HepG2 (cell line): ENCODE measurements around the gene PRSS21. TPM values are rescaled to one million over a fixed set of nuclear protein-coding genes. Genes with fewer than 3 reads are reported as not detected.

Experiments used
- CBX1 ChIP-seq: IDR thresholded peaks from one replicate; pipeline ENCODE4 v1.6.1; 2016; ENCODE audit warnings: antibody characterized with exemption, low read depth
- EED ChIP-seq: sonication (generic); formaldehyde crosslinking; IDR thresholded peaks from 2 replicates; pipeline ENCODE4 v1.5.0; 2020; ENCODE audit warnings: mild to moderate bottlenecking, missing genetic modification reagents
- MED13 ChIP-seq: sonication (generic); formaldehyde crosslinking; IDR thresholded peaks from 2 replicates; pipeline ENCODE4 v1.5.0; 2020; ENCODE audit warnings: missing genetic modification reagents
- NCOA5 ChIP-seq: sonication (generic); formaldehyde crosslinking; IDR thresholded peaks from 2 replicates; pipeline ENCODE4 v1.4.0; 2020; ENCODE audit warnings: missing genetic modification reagents
- NFATC3 ChIP-seq: sonication (generic); formaldehyde crosslinking; IDR thresholded peaks from 2 replicates; pipeline ENCODE4 v1.5.1; 2020; ENCODE audit warnings: mild to moderate bottlenecking, missing genetic modification reagents
- TBL1XR1 ChIP-seq: fragments of 150-350 bp; IDR thresholded peaks from 2 replicates; pipeline ENCODE4 v1.6.1; 2014; ENCODE audit warnings: borderline replicate concordance, low read length; ENCODE audit not compliant: partially characterized antibody
- TSC22D2 ChIP-seq: sonication (generic); formaldehyde crosslinking; IDR thresholded peaks from 2 replicates; pipeline ENCODE4 v1.5.1; 2020; ENCODE audit warnings: missing genetic modification reagents, mild to moderate bottlenecking, borderline replicate concordance
- ZNF264 ChIP-seq: sonication (generic); formaldehyde crosslinking; IDR thresholded peaks from 2 replicates; pipeline ENCODE4 v1.4.0; 2020; ENCODE audit warnings: missing genetic modification reagents
- ZNF619 ChIP-seq: sonication (generic); formaldehyde crosslinking; IDR thresholded peaks from 2 replicates; pipeline ENCODE4 v1.4.0; 2020; ENCODE audit warnings: mild to moderate bottlenecking, missing genetic modification reagents
- ZNF816 ChIP-seq: sonication (generic); formaldehyde crosslinking; IDR thresholded peaks from 2 replicates; pipeline ENCODE4 v1.8.0; 2022; ENCODE audit warnings: missing genetic modification reagents, mild to moderate bottlenecking, borderline replicate concordance
- polyA plus RNA-seq, 8 experiments: library from polyadenylated mRNA; depleted of rRNA in 3 of 8; stranded (reverse) in 7 of 8; unstranded in 1 of 8; fragments of >200 nt; fragmentation: Illumina TruSeq in 4 of 8; extraction: Trizol in 4 of 8; gene quantifications; 2 replicates each; pipeline versions ENCODE4 v1.2.1 to v1.2.3, GENCODE V29; 2011 to 2016; ENCODE audit warnings: low read depth in 4 of 8, missing spikeins in 1 of 8, mixed read lengths in 1 of 8; ENCODE audit not compliant: insufficient read depth in 1 of 8
- total RNA-seq, 5 experiments: library from RNA; depleted of rRNA; stranded (reverse); fragments of >200 nt; fragmentation: Illumina TruSeq; extraction: Trizol; gene quantifications; 2 replicates each; pipeline ENCODE4 v1.2.3, GENCODE V29; 2016; ENCODE audit warnings: low read depth in 1 of 5
- TF ChIP-seq, protein P1 (sequence below): sonication (generic); formaldehyde crosslinking; IDR thresholded peaks from 2 replicates; pipeline ENCODE4 v1.4.0; 2020; ENCODE audit warnings: missing genetic modification reagents
- TF ChIP-seq, protein P2 (sequence below): sonication (generic); formaldehyde crosslinking; IDR thresholded peaks from 2 replicates; pipeline ENCODE4 v1.8.1; 2023; ENCODE audit warnings: missing genetic modification reagents, mild to moderate bottlenecking, borderline replicate concordance
- TF ChIP-seq, protein P3 (sequence below), 2 experiments: sonication (generic) in 1 of 2; formaldehyde crosslinking in 1 of 2; IDR thresholded peaks; 2 replicates each; pipeline versions ENCODE4 v1.4.0 to v1.6.1; 2018 to 2020; ENCODE audit warnings: missing genetic modification reagents in 2 of 2, borderline replicate concordance in 1 of 2, low read depth in 1 of 2, mild to moderate bottlenecking in 1 of 2, missing biosample characterization in 1 of 2
- TF ChIP-seq, protein P4 (sequence below): sonication (generic); formaldehyde crosslinking; IDR thresholded peaks from 2 replicates; pipeline ENCODE4 v1.4.0; 2020; ENCODE audit warnings: missing genetic modification reagents
- TF ChIP-seq, protein P5 (sequence below): sonication (generic); formaldehyde crosslinking; IDR thresholded peaks from 2 replicates; pipeline ENCODE4 v1.5.0; 2020; ENCODE audit warnings: missing genetic modification reagents
- TF ChIP-seq, protein P6 (sequence below): sonication (generic); formaldehyde crosslinking; IDR thresholded peaks from 2 replicates; pipeline ENCODE4; 2020; ENCODE audit warnings: missing genetic modification reagents, mild to moderate bottlenecking, borderline replicate concordance

The PRSS21 gene
- total and polyA plus RNA-seq, 2 of the 13 experiments (the other 11 are each of a cell fraction or from before 2014, with no cell fraction given) = not detected

DNA sequence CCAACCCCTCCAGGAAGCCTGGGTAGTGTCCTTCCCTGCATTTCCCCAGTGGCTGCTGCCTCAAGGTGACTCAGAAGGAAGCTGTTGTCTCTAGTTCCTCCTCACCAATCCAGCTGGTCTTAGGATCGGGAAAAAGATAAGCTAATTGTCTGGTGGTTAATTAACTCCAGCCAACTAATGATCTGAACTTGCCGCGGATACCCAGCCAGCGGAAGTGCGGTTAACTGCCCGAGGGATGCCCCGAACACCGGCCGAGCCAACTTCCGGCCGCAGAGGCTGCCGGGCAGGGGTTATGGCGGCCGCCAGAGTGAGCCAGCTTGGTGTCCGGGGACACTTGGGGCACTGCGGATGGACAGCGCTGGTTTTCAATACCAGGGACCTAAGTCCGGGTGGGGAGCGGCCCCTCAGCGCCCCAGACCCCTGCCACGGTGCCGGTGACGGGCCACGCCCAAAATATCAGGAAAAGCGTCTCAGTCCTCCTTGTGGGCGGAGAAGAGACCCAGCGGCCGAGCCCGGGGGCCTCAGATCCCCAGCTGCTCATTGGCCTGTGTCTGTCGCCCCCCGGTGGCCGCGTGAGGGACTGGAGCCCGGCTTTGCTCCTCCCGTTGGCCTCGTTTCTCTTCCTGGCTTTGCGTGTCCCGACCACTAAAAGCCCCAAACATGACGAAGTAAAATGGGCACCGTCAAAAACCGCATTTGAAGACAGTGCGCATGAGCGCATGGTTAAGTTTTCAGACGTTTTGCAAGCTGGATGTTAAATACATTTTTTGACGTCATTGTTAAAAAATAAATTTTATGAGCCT lies 51.2 kb downstream of the PRSS21 start (continued):
- TF ChIP-seq, protein P1, sequence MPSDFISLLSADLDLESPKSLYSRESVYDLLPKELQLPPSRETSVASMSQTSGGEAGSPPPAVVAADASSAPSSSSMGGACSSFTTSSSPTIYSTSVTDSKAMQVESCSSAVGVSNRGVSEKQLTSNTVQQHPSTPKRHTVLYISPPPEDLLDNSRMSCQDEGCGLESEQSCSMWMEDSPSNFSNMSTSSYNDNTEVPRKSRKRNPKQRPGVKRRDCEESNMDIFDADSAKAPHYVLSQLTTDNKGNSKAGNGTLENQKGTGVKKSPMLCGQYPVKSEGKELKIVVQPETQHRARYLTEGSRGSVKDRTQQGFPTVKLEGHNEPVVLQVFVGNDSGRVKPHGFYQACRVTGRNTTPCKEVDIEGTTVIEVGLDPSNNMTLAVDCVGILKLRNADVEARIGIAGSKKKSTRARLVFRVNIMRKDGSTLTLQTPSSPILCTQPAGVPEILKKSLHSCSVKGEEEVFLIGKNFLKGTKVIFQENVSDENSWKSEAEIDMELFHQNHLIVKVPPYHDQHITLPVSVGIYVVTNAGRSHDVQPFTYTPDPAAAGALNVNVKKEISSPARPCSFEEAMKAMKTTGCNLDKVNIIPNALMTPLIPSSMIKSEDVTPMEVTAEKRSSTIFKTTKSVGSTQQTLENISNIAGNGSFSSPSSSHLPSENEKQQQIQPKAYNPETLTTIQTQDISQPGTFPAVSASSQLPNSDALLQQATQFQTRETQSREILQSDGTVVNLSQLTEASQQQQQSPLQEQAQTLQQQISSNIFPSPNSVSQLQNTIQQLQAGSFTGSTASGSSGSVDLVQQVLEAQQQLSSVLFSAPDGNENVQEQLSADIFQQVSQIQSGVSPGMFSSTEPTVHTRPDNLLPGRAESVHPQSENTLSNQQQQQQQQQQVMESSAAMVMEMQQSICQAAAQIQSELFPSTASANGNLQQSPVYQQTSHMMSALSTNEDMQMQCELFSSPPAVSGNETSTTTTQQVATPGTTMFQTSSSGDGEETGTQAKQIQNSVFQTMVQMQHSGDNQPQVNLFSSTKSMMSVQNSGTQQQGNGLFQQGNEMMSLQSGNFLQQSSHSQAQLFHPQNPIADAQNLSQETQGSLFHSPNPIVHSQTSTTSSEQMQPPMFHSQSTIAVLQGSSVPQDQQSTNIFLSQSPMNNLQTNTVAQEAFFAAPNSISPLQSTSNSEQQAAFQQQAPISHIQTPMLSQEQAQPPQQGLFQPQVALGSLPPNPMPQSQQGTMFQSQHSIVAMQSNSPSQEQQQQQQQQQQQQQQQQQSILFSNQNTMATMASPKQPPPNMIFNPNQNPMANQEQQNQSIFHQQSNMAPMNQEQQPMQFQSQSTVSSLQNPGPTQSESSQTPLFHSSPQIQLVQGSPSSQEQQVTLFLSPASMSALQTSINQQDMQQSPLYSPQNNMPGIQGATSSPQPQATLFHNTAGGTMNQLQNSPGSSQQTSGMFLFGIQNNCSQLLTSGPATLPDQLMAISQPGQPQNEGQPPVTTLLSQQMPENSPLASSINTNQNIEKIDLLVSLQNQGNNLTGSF (CRISPR knock-in tag) = no peak
- peak; percentile 65; the same call in 1 of the 2 replicates for TF ChIP-seq TSC22D2
- no peak for TF ChIP-seq TBL1XR1
- no peak for TF ChIP-seq MED13 (CRISPR knock-in tag)
- TF ChIP-seq, protein P2, sequence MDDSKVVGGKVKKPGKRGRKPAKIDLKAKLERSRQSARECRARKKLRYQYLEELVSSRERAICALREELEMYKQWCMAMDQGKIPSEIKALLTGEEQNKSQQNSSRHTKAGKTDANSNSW = no peak
- TF ChIP-seq, protein P3, sequence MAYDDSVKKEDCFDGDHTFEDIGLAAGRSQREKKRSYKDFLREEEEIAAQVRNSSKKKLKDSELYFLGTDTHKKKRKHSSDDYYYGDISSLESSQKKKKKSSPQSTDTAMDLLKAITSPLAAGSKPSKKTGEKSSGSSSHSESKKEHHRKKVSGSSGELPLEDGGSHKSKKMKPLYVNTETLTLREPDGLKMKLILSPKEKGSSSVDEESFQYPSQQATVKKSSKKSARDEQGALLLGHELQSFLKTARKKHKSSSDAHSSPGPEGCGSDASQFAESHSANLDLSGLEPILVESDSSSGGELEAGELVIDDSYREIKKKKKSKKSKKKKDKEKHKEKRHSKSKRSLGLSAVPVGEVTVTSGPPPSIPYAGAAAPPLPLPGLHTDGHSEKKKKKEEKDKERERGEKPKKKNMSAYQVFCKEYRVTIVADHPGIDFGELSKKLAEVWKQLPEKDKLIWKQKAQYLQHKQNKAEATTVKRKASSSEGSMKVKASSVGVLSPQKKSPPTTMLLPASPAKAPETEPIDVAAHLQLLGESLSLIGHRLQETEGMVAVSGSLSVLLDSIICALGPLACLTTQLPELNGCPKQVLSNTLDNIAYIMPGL (CRISPR knock-in tag; IDR thresholded peaks at IDR 0.05; ENCODE audit: borderline replicate concordance in 1 of 2, low read depth in 1 of 2) = peak; percentile 88 to 93
- TF ChIP-seq NCOA5 = no peak
- TF ChIP-seq ZNF619 (CRISPR knock-in tag) = no peak
- peak; percentile 51; the same call in 1 of the 2 replicates for TF ChIP-seq ZNF816 (CRISPR knock-in tag)
- peak; percentile 94 for TF ChIP-seq EED (CRISPR knock-in tag)
- TF ChIP-seq, protein P4, sequence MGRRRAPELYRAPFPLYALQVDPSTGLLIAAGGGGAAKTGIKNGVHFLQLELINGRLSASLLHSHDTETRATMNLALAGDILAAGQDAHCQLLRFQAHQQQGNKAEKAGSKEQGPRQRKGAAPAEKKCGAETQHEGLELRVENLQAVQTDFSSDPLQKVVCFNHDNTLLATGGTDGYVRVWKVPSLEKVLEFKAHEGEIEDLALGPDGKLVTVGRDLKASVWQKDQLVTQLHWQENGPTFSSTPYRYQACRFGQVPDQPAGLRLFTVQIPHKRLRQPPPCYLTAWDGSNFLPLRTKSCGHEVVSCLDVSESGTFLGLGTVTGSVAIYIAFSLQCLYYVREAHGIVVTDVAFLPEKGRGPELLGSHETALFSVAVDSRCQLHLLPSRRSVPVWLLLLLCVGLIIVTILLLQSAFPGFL = no peak
- TF ChIP-seq CBX1 = peak; percentile 78
- peak; percentile 30; the same call in 1 of the 2 replicates for TF ChIP-seq NFATC3 (CRISPR knock-in tag)
- TF ChIP-seq, protein P5, sequence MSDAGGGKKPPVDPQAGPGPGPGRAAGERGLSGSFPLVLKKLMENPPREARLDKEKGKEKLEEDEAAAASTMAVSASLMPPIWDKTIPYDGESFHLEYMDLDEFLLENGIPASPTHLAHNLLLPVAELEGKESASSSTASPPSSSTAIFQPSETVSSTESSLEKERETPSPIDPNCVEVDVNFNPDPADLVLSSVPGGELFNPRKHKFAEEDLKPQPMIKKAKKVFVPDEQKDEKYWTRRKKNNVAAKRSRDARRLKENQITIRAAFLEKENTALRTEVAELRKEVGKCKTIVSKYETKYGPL (CRISPR knock-in tag) = peak; percentile 76; the same call in 1 of the 2 replicates
- TF ChIP-seq, protein P6, sequence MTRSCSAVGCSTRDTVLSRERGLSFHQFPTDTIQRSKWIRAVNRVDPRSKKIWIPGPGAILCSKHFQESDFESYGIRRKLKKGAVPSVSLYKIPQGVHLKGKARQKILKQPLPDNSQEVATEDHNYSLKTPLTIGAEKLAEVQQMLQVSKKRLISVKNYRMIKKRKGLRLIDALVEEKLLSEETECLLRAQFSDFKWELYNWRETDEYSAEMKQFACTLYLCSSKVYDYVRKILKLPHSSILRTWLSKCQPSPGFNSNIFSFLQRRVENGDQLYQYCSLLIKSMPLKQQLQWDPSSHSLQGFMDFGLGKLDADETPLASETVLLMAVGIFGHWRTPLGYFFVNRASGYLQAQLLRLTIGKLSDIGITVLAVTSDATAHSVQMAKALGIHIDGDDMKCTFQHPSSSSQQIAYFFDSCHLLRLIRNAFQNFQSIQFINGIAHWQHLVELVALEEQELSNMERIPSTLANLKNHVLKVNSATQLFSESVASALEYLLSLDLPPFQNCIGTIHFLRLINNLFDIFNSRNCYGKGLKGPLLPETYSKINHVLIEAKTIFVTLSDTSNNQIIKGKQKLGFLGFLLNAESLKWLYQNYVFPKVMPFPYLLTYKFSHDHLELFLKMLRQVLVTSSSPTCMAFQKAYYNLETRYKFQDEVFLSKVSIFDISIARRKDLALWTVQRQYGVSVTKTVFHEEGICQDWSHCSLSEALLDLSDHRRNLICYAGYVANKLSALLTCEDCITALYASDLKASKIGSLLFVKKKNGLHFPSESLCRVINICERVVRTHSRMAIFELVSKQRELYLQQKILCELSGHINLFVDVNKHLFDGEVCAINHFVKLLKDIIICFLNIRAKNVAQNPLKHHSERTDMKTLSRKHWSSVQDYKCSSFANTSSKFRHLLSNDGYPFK = peak; percentile 87
- TF ChIP-seq ZNF264 = peak; percentile 79
